ENCODE measurements around the gene RYR1. TPM values are rescaled to one million over a fixed set of nuclear protein-coding genes. Genes with fewer than 3 reads are reported as not detected.

Gene RYR1
- polyA plus RNA-seq, 1 of the 3 experiments (the other 2 are of a cell fraction): under 0.01 TPM

GRCh38 chr19:38490861-38491260 lies 57.4 kb downstream of the RYR1 start:
- 37% methylated on average over 2 of the region's 2 CpGs for WGBS (ENCODE audit: low lambda C conversion rate)
- no peaks in the 10 kb centered on the region for H4K20me1 ChIP-seq (ENCODE audit: insufficient read depth)
- H3K4me1 ChIP-seq (ENCODE audit: control insufficient read depth in 1 of 2, insufficient read depth in 2 of 2, low read depth in 1 of 2, low read length in 1 of 2): no peaks in the 10 kb centered on the region
- no peak overlapping the region for H3K9ac ChIP-seq
- no peaks in the 10 kb centered on the region for H3F3A ChIP-seq (replicated peaks; ENCODE audit: insufficient read depth)
- no peaks in the 10 kb centered on the region for H3K9me2 ChIP-seq
- CTCF ChIA-PET: no interaction called here
- POLR2A ChIA-PET: no interaction called here
- no peak overlapping the region for H3K4me2 ChIP-seq
- peaks cover 55% of the 10 kb centered on the region for H3K27me3 ChIP-seq (ENCODE audit: insufficient read depth)
- no peaks in the 10 kb centered on the region for H3K36me3 ChIP-seq (replicated peaks in 1 of 2; ENCODE audit: control insufficient read depth in 1 of 2, insufficient read depth in 2 of 2, low read length in 1 of 2)
- TF ChIP-seq GABPA (IDR thresholded peaks at IDR 0.05; ENCODE audit: low read depth): no peak
- TF ChIP-seq MAX (IDR thresholded peaks at IDR 0.05; ENCODE audit: low read depth): no peak
- no peak for TF ChIP-seq TEAD4 (IDR thresholded peaks at IDR 0.05; ENCODE audit: borderline replicate concordance, insufficient read depth)
- no peak for TF ChIP-seq FOXJ3 (CRISPR knock-in tag; IDR thresholded peaks at IDR 0.05)
- no peak for TF ChIP-seq FOSL2 (IDR thresholded peaks at IDR 0.05; ENCODE audit: borderline replicate concordance, low read depth)
- no peak for TF ChIP-seq ZBTB33 (IDR thresholded peaks at IDR 0.05; ENCODE audit: borderline replicate concordance, low read depth)
- TF ChIP-seq CHD2 (IDR thresholded peaks at IDR 0.05; ENCODE audit: low read length, partially characterized antibody): no peak
- TF ChIP-seq RXRA (IDR thresholded peaks at IDR 0.05; ENCODE audit: borderline replicate concordance, low read depth): no peak
- TF ChIP-seq PBX3 (IDR thresholded peaks at IDR 0.05): no peak
- TF ChIP-seq ELF1 (IDR thresholded peaks at IDR 0.05): no peak
- TF ChIP-seq SIN3A (IDR thresholded peaks at IDR 0.05; ENCODE audit: borderline replicate concordance, low read depth, low read length): no peak
- no peak for TF ChIP-seq NRF1 (IDR thresholded peaks at IDR 0.05; ENCODE audit: low read depth, low read length)
- TF ChIP-seq RFX5 (IDR thresholded peaks at IDR 0.05; ENCODE audit: low read length): no peak
- TF ChIP-seq RCOR1 (IDR thresholded peaks at IDR 0.05; ENCODE audit: low read length): no peak
- no peaks in the 10 kb centered on the region for H3K9me3 ChIP-seq
- H3K4me3 ChIP-seq (ENCODE audit: low read depth in 2 of 2, low read length in 1 of 2): no peak overlapping the region
- no peak for DNase-seq
- H3K79me2 ChIP-seq (ENCODE audit: insufficient read depth): no peaks in the 10 kb centered on the region
- no peak overlapping the region for H2AFZ ChIP-seq (ENCODE audit: low read depth)
- no peak overlapping the region for H3K27ac ChIP-seq (ENCODE audit: low read depth in 2 of 2, low read length in 1 of 2)

GRCh38 chr19:38492181-38492813 lies 58.8 kb downstream of the RYR1 start:
- TF ChIP-seq FOXM1 (IDR thresholded peaks at IDR 0.05; ENCODE audit: low read depth): no peak
- no peak for TF ChIP-seq TEAD4 (IDR thresholded peaks at IDR 0.05; ENCODE audit: borderline replicate concordance, insufficient read depth)
- TF ChIP-seq MXI1 (IDR thresholded peaks at IDR 0.05; ENCODE audit: low read depth, low read length): no peak
- TF ChIP-seq EZH2phosphoT487 (IDR thresholded peaks at IDR 0.05; ENCODE audit: borderline replicate concordance, low read depth): no peak
- Histone ChIP-seq H3K4me3 (ENCODE audit: low read depth in 2 of 2, low read length in 1 of 2) (no peak overlapping the region), H3K9me3 (no peaks in the 10 kb centered on the region), H3K79me2 (ENCODE audit: insufficient read depth) (no peaks in the 10 kb centered on the region), H3K4me1 (ENCODE audit: control insufficient read depth in 1 of 2, insufficient read depth in 2 of 2, low read depth in 1 of 2, low read length in 1 of 2) (no peaks in the 10 kb centered on the region), H3K27ac (ENCODE audit: low read depth in 2 of 2, low read length in 1 of 2) (no peak overlapping the region), H3K9me2 (no peaks in the 10 kb centered on the region), H4K20me1 (ENCODE audit: insufficient read depth) (no peaks in the 10 kb centered on the region), H3K36me3 (replicated peaks in 1 of 2; ENCODE audit: control insufficient read depth in 1 of 2, insufficient read depth in 2 of 2, low read length in 1 of 2) (no peaks in the 10 kb centered on the region), H3K4me2 (no peak overlapping the region), H3K9ac (no peak overlapping the region), H2AFZ (ENCODE audit: low read depth) (no peak overlapping the region), H3F3A (replicated peaks; ENCODE audit: insufficient read depth) (no peaks in the 10 kb centered on the region), H3K27me3 (ENCODE audit: insufficient read depth) (peaks cover 43% of the 10 kb centered on the region)
- no peak for DNase-seq
- ChIA-PET CTCF (interaction anchor here (1.1 kb wide), 1 partner anchor 89 kb away, joined by 3 read pairs; no protein-coding TSS in a partner anchor), POLR2A (no interaction called here)
- 21% methylated on average over 9 of the region's 9 CpGs for WGBS (ENCODE audit: low lambda C conversion rate)

Data from SK-N-SH (cell line).